Astrocyte (in vitro differentiated cells and primary cell): ENCODE results near the gene RPL4. TPM values are rescaled to one million over a fixed set of nuclear protein-coding genes. Genes with fewer than 3 reads are reported as not detected.

ENCODE experiments used
- DNase-seq: peaks from one replicate; pipeline ENCODE4 v3.0.0-alpha.2; 2010; ENCODE audit warnings: low read depth
- FAIRE-seq: peaks from 2 replicates; lab custom pipeline; 2011; peaks lifted over from hg19 to GRCh38; lab: Jason Lieb, UNC
- H2AFZ ChIP-seq: 2 replicates; pipeline ENCODE4 v1.6.0; 2012; ENCODE audit warnings: low read depth, low read length, inconsistent platforms
- H3K27ac ChIP-seq: 2 replicates; pipeline ENCODE4 v1.5.1; 2011; ENCODE audit warnings: low read depth, low read length, inconsistent platforms
- H3K27me3 ChIP-seq: 2 replicates; pipeline ENCODE4 v1.6.0; 2011; ENCODE audit warnings: low read length, inconsistent platforms; ENCODE audit not compliant: insufficient read depth
- H3K36me3 ChIP-seq: 2 replicates; pipeline ENCODE4 v1.5.1; 2011; ENCODE audit warnings: low read length, inconsistent platforms; ENCODE audit not compliant: insufficient read depth
- H3K4me1 ChIP-seq: 2 replicates; pipeline ENCODE4 v1.5.1; 2011; ENCODE audit warnings: low read length, inconsistent platforms; ENCODE audit not compliant: insufficient read depth
- H3K4me2 ChIP-seq: 2 replicates; pipeline ENCODE4 v1.6.0; 2012; ENCODE audit warnings: low read length, inconsistent platforms
- H3K4me3 ChIP-seq: 2 replicates; pipeline ENCODE4 v1.5.1; 2011; ENCODE audit warnings: low read depth, mild to moderate bottlenecking, low read length, inconsistent platforms; ENCODE audit not compliant: insufficient read depth
- H3K79me2 ChIP-seq: 2 replicates; pipeline ENCODE4 v1.6.0; 2012; ENCODE audit warnings: mild to moderate bottlenecking, low read length, inconsistent platforms; ENCODE audit not compliant: insufficient read depth
- H3K9ac ChIP-seq: 2 replicates; pipeline ENCODE4 v1.6.0; 2012; ENCODE audit warnings: mild to moderate bottlenecking, low read length, inconsistent platforms
- H3K9me3 ChIP-seq: 2 replicates; pipeline ENCODE4 v1.5.1; 2012; ENCODE audit warnings: low read depth, mild to moderate bottlenecking, low read length, inconsistent platforms; ENCODE audit not compliant: insufficient read depth
- H4K20me1 ChIP-seq: 2 replicates; pipeline ENCODE4 v1.6.0; 2012; ENCODE audit warnings: low read length, inconsistent platforms; ENCODE audit not compliant: insufficient read depth
- H3K27ac Mint-ChIP-seq: one replicate; pipeline ENCODE4 v1.8.0; 2021; ENCODE audit warnings: mild to moderate bottlenecking, mixed read lengths; ENCODE audit not compliant: unreplicated experiment
- H3K27me3 Mint-ChIP-seq: one replicate; pipeline ENCODE4 v1.8.0; 2021; ENCODE audit warnings: low read depth, mixed read lengths; ENCODE audit not compliant: unreplicated experiment
- H3K36me3 Mint-ChIP-seq: one replicate; pipeline ENCODE4 v1.8.0; 2021; ENCODE audit warnings: low read depth, mixed read lengths; ENCODE audit not compliant: unreplicated experiment
- H3K4me1 Mint-ChIP-seq: one replicate; pipeline ENCODE4 v1.8.0; 2021; ENCODE audit warnings: low read depth, mixed read lengths; ENCODE audit not compliant: unreplicated experiment
- H3K4me3 Mint-ChIP-seq: one replicate; pipeline ENCODE4 v1.8.0; 2021; ENCODE audit warnings: mild to moderate bottlenecking, moderate library complexity, mixed read lengths; ENCODE audit not compliant: unreplicated experiment
- H3K9me3 Mint-ChIP-seq: one replicate; pipeline ENCODE4 v1.8.0; 2021; ENCODE audit warnings: mild to moderate bottlenecking, mixed read lengths; ENCODE audit not compliant: unreplicated experiment
- CTCF ChIP-seq: IDR thresholded peaks from 2 replicates; pipeline ENCODE4 v1.5.1; 2011; ENCODE audit warnings: low read depth, mild to moderate bottlenecking, inconsistent platforms, low read length, moderate library complexity; ENCODE audit not compliant: insufficient read depth
- EZH2 ChIP-seq: IDR thresholded peaks from 2 replicates; pipeline ENCODE4 v1.6.1; 2012; ENCODE audit warnings: mild to moderate bottlenecking, low read length, inconsistent platforms; ENCODE audit not compliant: insufficient read depth
- total RNA-seq: library from RNA; stranded (reverse); gene quantifications from 2 replicates; pipeline ENCODE4 v1.2.1, GENCODE V29; 2021

Gene RPL4
- total RNA-seq, 1 donor from 2014 or later: 2,248 TPM

- Mint-ChIP-seq H3K4me1 (no peaks in the 10 kb centered on the region), H3K36me3 (peaks cover 2% of the 10 kb centered on the region), H3K27me3 (no peaks in the 10 kb centered on the region), H3K27ac (no peak overlapping the region), H3K9me3 (no peaks in the 10 kb centered on the region), H3K4me3 (no peak overlapping the region)
- Histone ChIP-seq H3K4me3 (no peak overlapping the region), H3K4me1 (no peaks in the 10 kb centered on the region), H3K9ac (no peak overlapping the region), H3K27ac (no peak overlapping the region), H3K9me3 (no peaks in the 10 kb centered on the region), H3K36me3 (peaks cover 11% of the 10 kb centered on the region), H2AFZ (no peak overlapping the region), H3K27me3 (no peaks in the 10 kb centered on the region), H4K20me1 (no peaks in the 10 kb centered on the region), H3K79me2 (no peaks in the 10 kb centered on the region), H3K4me2 (no peak overlapping the region)
- no peak for DNase-seq
- no peak for FAIRE-seq
- TF ChIP-seq CTCF: no peak
- no peak for TF ChIP-seq EZH2
These were observed 19.3 kb upstream of the RPL4 start for GRCh38 chr15:66523926-66524325.

- Histone ChIP-seq H3K4me3 (no peak overlapping the region), H4K20me1 (no peaks in the 10 kb centered on the region), H3K4me1 (peaks cover 9% of the 10 kb centered on the region), H3K9me3 (no peaks in the 10 kb centered on the region), H3K79me2 (no peaks in the 10 kb centered on the region), H3K4me2 (peak overlapping the region; percentile 39), H3K27ac (no peak overlapping the region), H3K9ac (no peak overlapping the region), H3K36me3 (peaks cover 11% of the 10 kb centered on the region), H2AFZ (no peak overlapping the region), H3K27me3 (no peaks in the 10 kb centered on the region)
- DNase-seq (no peak), FAIRE-seq (no peak)
- no peak overlapping the region for H3K27ac Mint-ChIP-seq
- no peaks in the 10 kb centered on the region for H3K9me3 Mint-ChIP-seq
- H3K4me3 Mint-ChIP-seq: no peak overlapping the region
- TF ChIP-seq CTCF: no peak
- no peak for TF ChIP-seq EZH2
- no peaks in the 10 kb centered on the region for H3K36me3 Mint-ChIP-seq
- peaks cover 6% of the 10 kb centered on the region for H3K4me1 Mint-ChIP-seq
- H3K27me3 Mint-ChIP-seq: no peaks in the 10 kb centered on the region
These were observed 11.3 kb upstream of the RPL4 start for GRCh38 chr15:66515901-66516322.

GRCh38 chr15:66514586-66514985 lies 9.9 kb upstream of the RPL4 start:
- Mint-ChIP-seq H3K4me3 (no peak overlapping the region), H3K36me3 (no peaks in the 10 kb centered on the region), H3K27me3 (no peaks in the 10 kb centered on the region), H3K4me1 (peaks cover 6% of the 10 kb centered on the region), H3K9me3 (no peaks in the 10 kb centered on the region), H3K27ac (no peak overlapping the region)
- no peak overlapping the region for H3K4me3 ChIP-seq
- H3K36me3 ChIP-seq: peaks cover 15% of the 10 kb centered on the region
- no peaks in the 10 kb centered on the region for H3K79me2 ChIP-seq
- DNase-seq: no peak
- no peaks in the 10 kb centered on the region for H4K20me1 ChIP-seq
- no peak overlapping the region for H3K27ac ChIP-seq
- no peak for FAIRE-seq
- peaks cover 9% of the 10 kb centered on the region for H3K4me1 ChIP-seq
- no peak overlapping the region for H3K9ac ChIP-seq
- no peak for TF ChIP-seq EZH2
- TF ChIP-seq CTCF: no peak
- H3K4me2 ChIP-seq: no peak overlapping the region
- no peaks in the 10 kb centered on the region for H3K27me3 ChIP-seq
- no peaks in the 10 kb centered on the region for H3K9me3 ChIP-seq
- H2AFZ ChIP-seq: no peak overlapping the region
